Type B pancreatic cell (in vitro differentiated cells): Measurements from ENCODE around the gene MRAP2. TPM values are rescaled to one million over a fixed set of nuclear protein-coding genes. Genes with fewer than 3 reads are reported as not detected.

Experiments
- DNase-seq: peaks from one replicate; pipeline ENCODE4 v3.0.0; 2021; ENCODE audit warnings: mixed read lengths; ENCODE audit not compliant: unreplicated experiment; ENCODE audit errors: extremely low spot score
- H3K27ac Mint-ChIP-seq: 2 replicates; pipeline ENCODE4 v1.8.0; 2021; ENCODE audit warnings: mild to moderate bottlenecking, mixed read lengths
- H3K27me3 Mint-ChIP-seq: 2 replicates; pipeline ENCODE4 v1.8.0; 2021; ENCODE audit warnings: mixed read lengths
- H3K36me3 Mint-ChIP-seq: 2 replicates; pipeline ENCODE4 v1.8.0; 2021; ENCODE audit warnings: mixed read lengths
- H3K4me1 Mint-ChIP-seq: one replicate; pipeline ENCODE4 v1.8.0; 2021; ENCODE audit warnings: mixed read lengths; ENCODE audit not compliant: unreplicated experiment
- H3K4me3 Mint-ChIP-seq: 2 replicates; pipeline ENCODE4 v1.8.0; 2021; ENCODE audit warnings: mild to moderate bottlenecking, mixed read lengths
- H3K9me3 Mint-ChIP-seq: 2 replicates; pipeline ENCODE4 v1.8.0; 2021; ENCODE audit warnings: mixed read lengths
- total RNA-seq: library from RNA; stranded (reverse); gene quantifications from 2 replicates; pipeline ENCODE4 v1.2.1, GENCODE V29; 2021; ENCODE audit warnings: low replicate concordance
- TF ChIP-seq, protein P1 (sequence below): fragments of 200-600 bp; sonication (generic); conservative IDR thresholded peaks from 2 replicates; pipeline ENCODE4 v1.5.0; 2021; ENCODE audit warnings: antibody characterized with exemption, mild to moderate bottlenecking

The MRAP2 gene
- total RNA-seq, 1 donor from 2014 or later: 1.4 TPM

GRCh38 chr6:84001119-84001518 lies 32.5 kb upstream of the MRAP2 start:
- Mint-ChIP-seq H3K9me3 (no peaks in the 10 kb centered on the region), H3K27ac (no peak overlapping the region), H3K27me3 (no peaks in the 10 kb centered on the region), H3K36me3 (no peaks in the 10 kb centered on the region), H3K4me3 (no peak overlapping the region), H3K4me1 (peaks cover 5% of the 10 kb centered on the region)
- DNase-seq: no peak
- TF ChIP-seq, protein P1, sequence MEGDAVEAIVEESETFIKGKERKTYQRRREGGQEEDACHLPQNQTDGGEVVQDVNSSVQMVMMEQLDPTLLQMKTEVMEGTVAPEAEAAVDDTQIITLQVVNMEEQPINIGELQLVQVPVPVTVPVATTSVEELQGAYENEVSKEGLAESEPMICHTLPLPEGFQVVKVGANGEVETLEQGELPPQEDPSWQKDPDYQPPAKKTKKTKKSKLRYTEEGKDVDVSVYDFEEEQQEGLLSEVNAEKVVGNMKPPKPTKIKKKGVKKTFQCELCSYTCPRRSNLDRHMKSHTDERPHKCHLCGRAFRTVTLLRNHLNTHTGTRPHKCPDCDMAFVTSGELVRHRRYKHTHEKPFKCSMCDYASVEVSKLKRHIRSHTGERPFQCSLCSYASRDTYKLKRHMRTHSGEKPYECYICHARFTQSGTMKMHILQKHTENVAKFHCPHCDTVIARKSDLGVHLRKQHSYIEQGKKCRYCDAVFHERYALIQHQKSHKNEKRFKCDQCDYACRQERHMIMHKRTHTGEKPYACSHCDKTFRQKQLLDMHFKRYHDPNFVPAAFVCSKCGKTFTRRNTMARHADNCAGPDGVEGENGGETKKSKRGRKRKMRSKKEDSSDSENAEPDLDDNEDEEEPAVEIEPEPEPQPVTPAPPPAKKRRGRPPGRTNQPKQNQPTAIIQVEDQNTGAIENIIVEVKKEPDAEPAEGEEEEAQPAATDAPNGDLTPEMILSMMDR: no peak

- DNase-seq: no peak
- no peak overlapping the region for H3K27ac Mint-ChIP-seq
- no peaks in the 10 kb centered on the region for H3K9me3 Mint-ChIP-seq
- no peaks in the 10 kb centered on the region for H3K36me3 Mint-ChIP-seq
- no peaks in the 10 kb centered on the region for H3K27me3 Mint-ChIP-seq
- H3K4me1 Mint-ChIP-seq: peaks cover 5% of the 10 kb centered on the region
- TF ChIP-seq, protein P1: no peak
- no peak overlapping the region for H3K4me3 Mint-ChIP-seq
These were observed 31.3 kb upstream of the MRAP2 start for GRCh38 chr6:84002226-84002625.

GRCh38 chr6:84003131-84003530 lies 30.4 kb upstream of the MRAP2 start:
- DNase-seq: no peak
- Mint-ChIP-seq H3K27me3 (no peaks in the 10 kb centered on the region), H3K36me3 (no peaks in the 10 kb centered on the region), H3K4me1 (peaks cover 5% of the 10 kb centered on the region), H3K27ac (no peak overlapping the region), H3K4me3 (no peak overlapping the region), H3K9me3 (no peaks in the 10 kb centered on the region)
- TF ChIP-seq, protein P1: no peak

DNA sequence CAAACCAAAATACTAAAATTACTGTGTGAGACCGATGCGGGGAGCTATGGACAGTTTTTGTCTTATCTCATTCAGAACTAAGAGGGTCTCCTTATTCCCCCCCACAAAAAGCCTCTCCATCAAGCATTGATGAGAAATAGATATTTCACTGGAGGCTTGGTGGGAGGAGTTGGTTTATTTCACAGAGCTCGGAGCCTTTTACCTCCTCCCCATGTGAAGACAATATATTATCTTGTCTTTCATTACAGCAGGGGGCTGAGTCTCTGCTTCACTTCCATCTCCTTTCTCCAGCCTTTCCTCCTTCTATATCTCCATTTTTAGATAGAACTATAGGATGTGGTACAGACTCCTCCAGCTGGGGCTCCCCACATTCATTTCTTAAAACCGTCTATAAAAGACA lies 29.9 kb upstream of the MRAP2 start:
- Mint-ChIP-seq H3K27ac (no peak overlapping the region), H3K36me3 (no peaks in the 10 kb centered on the region), H3K27me3 (no peaks in the 10 kb centered on the region), H3K4me1 (peaks cover 5% of the 10 kb centered on the region), H3K4me3 (no peak overlapping the region), H3K9me3 (no peaks in the 10 kb centered on the region)
- TF ChIP-seq, protein P1: no peak
- no peak for DNase-seq

- no peak overlapping the region for H3K27ac Mint-ChIP-seq
- H3K9me3 Mint-ChIP-seq: no peaks in the 10 kb centered on the region
- DNase-seq: no peak
- no peaks in the 10 kb centered on the region for H3K36me3 Mint-ChIP-seq
- TF ChIP-seq, protein P1: no peak
- H3K27me3 Mint-ChIP-seq: no peaks in the 10 kb centered on the region
- H3K4me3 Mint-ChIP-seq: no peak overlapping the region
- peaks cover 3% of the 10 kb centered on the region for H3K4me1 Mint-ChIP-seq
These were observed 25.7 kb upstream of the MRAP2 start for GRCh38 chr6:84007871-84008270.

- Mint-ChIP-seq H3K4me1 (peaks cover 4% of the 10 kb centered on the region), H3K27me3 (no peaks in the 10 kb centered on the region), H3K4me3 (no peak overlapping the region), H3K27ac (no peak overlapping the region), H3K9me3 (no peaks in the 10 kb centered on the region), H3K36me3 (no peaks in the 10 kb centered on the region)
- TF ChIP-seq, protein P1: no peak
- DNase-seq: no peak
These were observed 20.2 kb upstream of the MRAP2 start for GRCh38 chr6:84013354-84013753.
